Liver (tissue), 9 donors: Measurements from ENCODE around the gene OLFML1. TPM values are rescaled to one million over a fixed set of nuclear protein-coding genes. Genes with fewer than 3 reads are reported as not detected.

Experiments
- DNase-seq: peaks from one replicate; pipeline ENCODE4 v3.0.0-alpha.2; 2017; ENCODE audit warnings: low spot score
- H3K27ac ChIP-seq, 2 donors: one replicate each; pipeline ENCODE4 v1.7.0; 2013; ENCODE audit warnings: inconsistent platforms in 2 of 2, low read length in 2 of 2, control low read depth in 1 of 2, low read depth in 1 of 2, mild to moderate bottlenecking in 1 of 2
- H3K27me3 ChIP-seq, 4 donors: one replicate each; pipeline versions ENCODE4 v1.6.1 to v1.7.0; 2013; ENCODE audit warnings: low read length in 3 of 4, inconsistent platforms in 1 of 4, mild to moderate bottlenecking in 1 of 4, moderate library complexity in 1 of 4; ENCODE audit not compliant: control insufficient read depth in 4 of 4, insufficient read depth in 4 of 4
- H3K36me3 ChIP-seq, 4 donors: one replicate each; pipeline versions ENCODE4 v1.6.1 to v1.7.0; 2013; ENCODE audit warnings: low read length in 3 of 4, mild to moderate bottlenecking in 3 of 4, low read depth in 1 of 4, moderate library complexity in 1 of 4; ENCODE audit not compliant: control insufficient read depth in 4 of 4, insufficient read depth in 3 of 4
- H3K4me1 ChIP-seq, 4 donors: one replicate each; pipeline versions ENCODE4 v1.6.1 to v1.7.0; 2013; ENCODE audit warnings: low read length in 3 of 4, mild to moderate bottlenecking in 3 of 4, moderate library complexity in 1 of 4; ENCODE audit not compliant: control insufficient read depth in 4 of 4, insufficient read depth in 4 of 4
- H3K4me3 ChIP-seq, 3 donors: one replicate each; pipeline versions ENCODE4 v1.6.1 to v1.7.0; 2013; ENCODE audit warnings: low read length in 3 of 3, control low read depth in 1 of 3, low read depth in 1 of 3, mild to moderate bottlenecking in 1 of 3
- H3K9ac ChIP-seq, 2 donors: one replicate each; pipeline ENCODE4 v1.7.0; 2013; ENCODE audit warnings: low read length in 2 of 2, mild to moderate bottlenecking in 2 of 2, moderate library complexity in 2 of 2, control low read depth in 1 of 2, low read depth in 1 of 2
- H3K9me3 ChIP-seq, 4 donors: one replicate each; pipeline versions ENCODE4 v1.6.1 to v1.7.0; 2013; ENCODE audit warnings: low read length in 3 of 4; ENCODE audit not compliant: control insufficient read depth in 4 of 4
- ATF3 ChIP-seq: IDR thresholded peaks from 2 replicates; pipeline ENCODE4 v1.6.1; 2016; ENCODE audit warnings: antibody characterized with exemption
- CTCF ChIP-seq: fragments of 150-350 bp; IDR thresholded peaks from 2 replicates; pipeline ENCODE4 v1.5.1; 2017; ENCODE audit warnings: improper control_type of control experiment, low read depth, low read length; ENCODE audit not compliant: missing input control
- FOXA1 ChIP-seq: IDR thresholded peaks from 2 replicates; pipeline ENCODE4 v1.6.1; 2016; ENCODE audit warnings: antibody characterized with exemption
- FOXA2 ChIP-seq: IDR thresholded peaks from 2 replicates; pipeline ENCODE4 v1.6.1; 2016; ENCODE audit warnings: antibody characterized with exemption
- GABPA ChIP-seq, 2 donors: IDR thresholded peaks in 1 of 2; conservative IDR thresholded peaks in 1 of 2; 2 replicates each; pipeline ENCODE4 v1.6.1; 2016; ENCODE audit warnings: antibody characterized with exemption in 2 of 2, mild to moderate bottlenecking in 1 of 2, moderate library complexity in 1 of 2
- HNF4A ChIP-seq, 2 donors: conservative IDR thresholded peaks; 2 replicates each; pipeline ENCODE4 v1.6.1; 2016; ENCODE audit warnings: antibody characterized with exemption in 2 of 2, mild to moderate bottlenecking in 2 of 2
- HNF4G ChIP-seq: IDR thresholded peaks from 2 replicates; pipeline ENCODE4 v1.6.1; 2016; ENCODE audit warnings: antibody characterized with exemption
- JUND ChIP-seq, 2 donors: IDR thresholded peaks; 2 replicates each; pipeline ENCODE4 v1.6.1; 2016; ENCODE audit warnings: antibody characterized with exemption in 2 of 2
- MAX ChIP-seq: IDR thresholded peaks from 2 replicates; pipeline ENCODE4 v1.6.1; 2016; ENCODE audit warnings: antibody characterized with exemption
- NR2F2 ChIP-seq: IDR thresholded peaks from 2 replicates; pipeline ENCODE4 v1.6.1; 2016; ENCODE audit warnings: antibody characterized with exemption
- RAD21 ChIP-seq, 2 donors: IDR thresholded peaks; 2 replicates each; pipeline ENCODE4 v1.6.1; 2016; ENCODE audit warnings: antibody characterized with exemption in 2 of 2, mild to moderate bottlenecking in 2 of 2
- REST ChIP-seq: IDR thresholded peaks from 2 replicates; pipeline ENCODE4 v1.6.1; 2016; ENCODE audit warnings: antibody characterized with exemption, mild to moderate bottlenecking
- RXRA ChIP-seq, 2 donors: IDR thresholded peaks; 2 replicates each; pipeline ENCODE4 v1.6.1; 2017 to 2018; ENCODE audit warnings: antibody characterized with exemption in 2 of 2, mild to moderate bottlenecking in 1 of 2
- SP1 ChIP-seq: IDR thresholded peaks from 2 replicates; pipeline ENCODE4 v1.6.1; 2018; ENCODE audit warnings: antibody characterized with exemption, mild to moderate bottlenecking
- TAF1 ChIP-seq: conservative IDR thresholded peaks from 2 replicates; pipeline ENCODE4 v1.6.1; 2016; ENCODE audit warnings: antibody characterized with exemption, mild to moderate bottlenecking
- ZBTB33 ChIP-seq: IDR thresholded peaks from 2 replicates; pipeline ENCODE4 v1.6.1; 2016; ENCODE audit warnings: antibody characterized with exemption
- WGBS: extraction: QIAGEN DNeasy Blood & Tissue Kit; methylation state at CpG from one replicate; pipeline ENCODE4 v1.1.7; 2013; 5-methylcytosine and 5-hydroxymethylcytosine counted together
- polyA plus RNA-seq, 2 donors: library from polyadenylated mRNA; stranded (reverse) in 1 of 2; unstranded in 1 of 2; fragments of 200-250 nt in 1 of 2; fragments of >200 nt in 1 of 2; fragmentation: Nextera tagmentation in 1 of 2; extraction: Ambion mirVana in 1 of 2; gene quantifications; one replicate each; pipeline versions ENCODE4 v1.2.1 to v1.2.3, GENCODE V29; 2013 to 2015
- total RNA-seq, 2 donors: library from RNA; depleted of rRNA; stranded (reverse); fragments of >200 nt; gene quantifications; one replicate each; pipeline ENCODE4 v1.2.3, GENCODE V29; 2014
- donor health status: healthy.
- donor health status: healthy.
- donor health status: healthy.
- donor health status: healthy.
- donor health status: healthy.

Gene OLFML1
- total and polyA plus RNA-seq, 4 donors: 2.8 to 4.2 (median 2.9) TPM

GRCh38 chr11:7462706-7463105 lies 22.6 kb upstream of the OLFML1 start:
- TF ChIP-seq MAX: no peak
- no peak for TF ChIP-seq SP1
- TF ChIP-seq HNF4G: no peak
- no peak for TF ChIP-seq CTCF
- no peak for TF ChIP-seq GABPA (IDR thresholded peaks at IDR 0.05 in 1 of 2, conservative IDR thresholded peaks at IDR 0.05 in 1 of 2)
- no peak for TF ChIP-seq REST
- TF ChIP-seq RXRA (IDR thresholded peaks at IDR 0.05): no peak
- TF ChIP-seq JUND (IDR thresholded peaks at IDR 0.05): no peak
- no peak for TF ChIP-seq ZBTB33
- TF ChIP-seq NR2F2: no peak
- no peak for TF ChIP-seq FOXA2
- TF ChIP-seq FOXA1: no peak
- TF ChIP-seq HNF4A (conservative IDR thresholded peaks at IDR 0.05): no peak
- no peak for TF ChIP-seq ATF3
- TF ChIP-seq TAF1: no peak
- no peak for TF ChIP-seq RAD21 (IDR thresholded peaks at IDR 0.05)

GRCh38 chr11:7467652-7468051 lies 17.7 kb upstream of the OLFML1 start:
- Histone ChIP-seq H3K27me3 (no peaks in the 10 kb centered on the region), H3K9ac (no peak overlapping the region), H3K4me1 (no peaks in the 10 kb centered on the region), H3K36me3 (peaks cover 0 to 9% (median 3%) of the 10 kb centered on the region in 4 donors), H3K4me3 (no peak overlapping the region), H3K9me3 (no peaks in the 10 kb centered on the region), H3K27ac (no peak overlapping the region)
- 93% methylated on average over 2 of the region's 2 CpGs for WGBS
- TF ChIP-seq HNF4A (conservative IDR thresholded peaks at IDR 0.05) (no peak), JUND (IDR thresholded peaks at IDR 0.05) (no peak), NR2F2 (no peak)
- DNase-seq: no peak

More at GRCh38 chr11:7462706-7463105, 22.6 kb upstream of the OLFML1 start:
- H3K9ac ChIP-seq: no peak overlapping the region
- H3K27me3 ChIP-seq: no peaks in the 10 kb centered on the region
- no peak overlapping the region for H3K4me3 ChIP-seq
- H3K4me1 ChIP-seq: no peaks in the 10 kb centered on the region
- H3K9me3 ChIP-seq: no peaks in the 10 kb centered on the region
- H3K36me3 ChIP-seq: peaks cover 0 to 8% (median 2%) of the 10 kb centered on the region in 4 donors
- DNase-seq: no peak
- 80% methylated on average over 1 of the region's 1 CpG for WGBS
- no peak overlapping the region for H3K27ac ChIP-seq
